SK-N-SH treated with all-trans-retinoic acid at 6 μM for 48 hours (cell line): Measurements from ENCODE around the gene KIAA0408.
"Not testable (repeated sequence)": the region's sequence is repeated elsewhere in the genome, so short reads cannot be mapped to it uniquely, and the experiment has no call there.

ENCODE experiments used
- ARNTL ChIP-seq: fragments of 450-650 bp; formaldehyde crosslinking; IDR thresholded peaks from 2 replicates; pipeline ENCODE4 v1.5.0; 2020; ENCODE audit warnings: low read depth, mild to moderate bottlenecking, moderate library complexity, borderline replicate concordance
- CSDC2 ChIP-seq: fragments of 250-450 bp; sonication (Bioruptor Pico); IDR thresholded peaks from 2 replicates; pipeline ENCODE4 v1.5.0; 2020; ENCODE audit warnings: mild to moderate bottlenecking, moderate library complexity
- GLIS3 ChIP-seq: fragments of 250-450 bp; sonication (Bioruptor Pico); IDR thresholded peaks from 2 replicates; pipeline ENCODE4 v1.5.0; 2020; ENCODE audit warnings: mild to moderate bottlenecking, moderate library complexity
- PATZ1 ChIP-seq: fragments of 250-450 bp; sonication (Bioruptor Pico); IDR thresholded peaks from 2 replicates; pipeline ENCODE4 v1.8.0; 2020; ENCODE audit warnings: mild to moderate bottlenecking, moderate library complexity, borderline replicate concordance
- POU6F1 ChIP-seq: fragments of 250-450 bp; sonication (Bioruptor Pico); IDR thresholded peaks from 2 replicates; pipeline ENCODE4 v1.8.0; 2021; ENCODE audit warnings: low read depth, mild to moderate bottlenecking, moderate library complexity, borderline replicate concordance
- RARB ChIP-seq: fragments of 250-450 bp; sonication (Bioruptor Pico); IDR thresholded peaks from 2 replicates; pipeline ENCODE4 v1.8.0; 2021; ENCODE audit warnings: mild to moderate bottlenecking, moderate library complexity
- TOX ChIP-seq: fragments of 250-450 bp; sonication (Bioruptor Pico); IDR thresholded peaks from 2 replicates; pipeline ENCODE4 v1.8.0; 2021; ENCODE audit warnings: mild to moderate bottlenecking, moderate library complexity, borderline replicate concordance
- ZFP3 ChIP-seq: fragments of 250-450 bp; sonication (Bioruptor Pico); IDR thresholded peaks from 2 replicates; pipeline ENCODE4 v1.5.0; 2020; ENCODE audit warnings: mild to moderate bottlenecking, moderate library complexity
- ZFP30 ChIP-seq: fragments of 450-650 bp; formaldehyde crosslinking; IDR thresholded peaks from 2 replicates; pipeline ENCODE4 v1.5.0; 2022; ENCODE audit warnings: mild to moderate bottlenecking, moderate library complexity
- TF ChIP-seq, protein P1 (sequence below): fragments of 250-450 bp; sonication (Bioruptor Pico); IDR thresholded peaks from 2 replicates; pipeline ENCODE4 v1.5.1; 2020; ENCODE audit warnings: low read depth, mild to moderate bottlenecking, moderate library complexity

DNA sequence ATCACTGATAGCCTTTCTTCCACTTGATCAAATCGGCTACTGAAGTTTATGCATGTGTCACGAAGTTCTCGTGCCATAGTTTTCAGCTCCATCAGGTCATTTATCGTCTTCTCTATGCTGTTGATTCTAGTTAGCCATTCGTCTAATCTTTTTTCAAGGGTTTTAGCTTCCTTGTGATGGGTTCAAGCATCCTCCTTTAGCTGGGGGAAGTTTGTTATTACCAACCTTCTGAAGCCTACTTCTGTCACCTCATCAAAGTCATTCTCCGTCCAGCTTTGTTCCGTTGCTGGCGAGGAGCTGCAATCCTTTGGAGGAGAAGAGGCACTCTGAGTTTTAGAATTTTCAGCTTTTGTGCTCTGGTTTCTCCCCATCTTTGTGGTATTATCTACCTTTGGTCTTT, 47.2 kb downstream of the KIAA0408 start:
- TF ChIP-seq GLIS3 (CRISPR knock-in tag); ZFP3 (CRISPR knock-in tag); ARNTL (CRISPR knock-in tag); CSDC2 (CRISPR knock-in tag); POU6F1 (CRISPR knock-in tag); PATZ1 (CRISPR knock-in tag); ZFP30 (CRISPR knock-in tag); TOX; RARB (CRISPR knock-in tag): not testable (repeated sequence)
- TF ChIP-seq, protein P1, sequence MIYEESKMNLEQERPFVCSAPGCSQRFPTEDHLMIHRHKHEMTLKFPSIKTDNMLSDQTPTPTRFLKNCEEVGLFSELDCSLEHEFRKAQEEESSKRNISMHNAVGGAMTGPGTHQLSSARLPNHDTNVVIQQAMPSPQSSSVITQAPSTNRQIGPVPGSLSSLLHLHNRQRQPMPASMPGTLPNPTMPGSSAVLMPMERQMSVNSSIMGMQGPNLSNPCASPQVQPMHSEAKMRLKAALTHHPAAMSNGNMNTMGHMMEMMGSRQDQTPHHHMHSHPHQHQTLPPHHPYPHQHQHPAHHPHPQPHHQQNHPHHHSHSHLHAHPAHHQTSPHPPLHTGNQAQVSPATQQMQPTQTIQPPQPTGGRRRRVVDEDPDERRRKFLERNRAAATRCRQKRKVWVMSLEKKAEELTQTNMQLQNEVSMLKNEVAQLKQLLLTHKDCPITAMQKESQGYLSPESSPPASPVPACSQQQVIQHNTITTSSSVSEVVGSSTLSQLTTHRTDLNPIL (CRISPR knock-in tag) = not testable (repeated sequence)
